ENCODE measurements around the gene BTNL8. TPM values are rescaled to one million over a fixed set of nuclear protein-coding genes. Genes with fewer than 3 reads are reported as not detected.

The BTNL8 gene
- total RNA-seq = not detected in 2 replicates

DNA sequence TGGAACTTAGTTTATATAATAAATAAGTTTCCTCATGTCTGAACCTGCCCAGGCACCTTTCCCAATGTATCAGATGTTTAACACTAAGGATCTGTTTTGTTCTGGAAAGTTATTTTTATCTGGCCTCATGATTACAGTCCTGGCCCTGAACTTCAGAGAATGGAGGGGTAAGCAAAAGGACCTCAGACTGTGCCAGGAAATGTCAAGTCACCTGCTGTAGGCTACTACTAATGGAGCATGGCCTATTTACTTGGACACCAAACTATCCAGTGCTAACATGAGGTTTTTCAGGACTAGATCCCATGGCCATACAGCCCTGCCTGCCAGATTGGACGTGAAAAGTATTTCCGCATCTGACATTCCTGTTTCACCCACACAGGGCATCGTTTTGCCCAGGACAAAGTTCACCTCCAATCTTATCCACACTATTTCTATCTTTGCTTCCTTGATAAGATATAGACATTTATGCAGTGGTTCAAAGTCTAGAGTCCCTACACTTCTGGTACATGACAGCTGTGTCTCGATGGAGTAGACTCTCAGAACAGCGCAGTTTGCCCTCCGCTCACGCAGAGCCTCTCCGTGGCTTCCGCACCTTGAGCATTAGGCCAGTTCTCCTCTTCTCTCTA lies at the start of gene BTNL8:
TSS of gene BTNL8 (plus strand) at position 539 of the 626 bp plus-strand sequence. CDS start 152 bp downstream, outside the sequence.

GRCh38 chr5:180860887-180861822 lies 37.8 kb upstream of the BTNL8 start, which contains the start of gene ZFP62:
TSS of gene ZFP62 (minus strand) at chr5:180861276. CDS start at chr5:180861219, 57 bp downstream.

GRCh38 chr5:180988592-180988991 lies 89.6 kb downstream of the BTNL8 start, which contains the start of gene BTNL3:
TSS of gene BTNL3 (plus strand) at chr5:180988846. CDS start at chr5:180989029, 183 bp downstream.

Small RNA genes lying within 50 kb of the gene (small RNA-seq; reads per million reads assigned to genes)
- gene RF00019 (not detected), gene RPS29P12 (not detected)

Other genes with a start within 250 kb of the BTNL8 start
- 1.3 and 1.9 TPM in 2 replicates for gene FLT4, start 249.6 kb upstream of the BTNL8 start, total RNA-seq
- not detected in 2 replicates for gene OR2Y1, start 159.1 kb upstream of the BTNL8 start, total RNA-seq
- gene MGAT1, start 96.4 kb upstream of the BTNL8 start, total RNA-seq = 88.4 and 104 TPM in 2 replicates
- gene ZFP62, start 37.9 kb upstream of the BTNL8 start, total RNA-seq = 21.3 and 23.3 TPM in 2 replicates
- not detected in 2 replicates for gene BTNL3, start 89.7 kb downstream of the BTNL8 start, total RNA-seq
- gene BTNL9, start 141.1 kb downstream of the BTNL8 start, total RNA-seq = not detected in 2 replicates
- gene OR2V1, start 232.0 kb downstream of the BTNL8 start, total RNA-seq = not detected in 2 replicates
- not detected in 2 replicates for gene OR2V2, start 248.4 kb downstream of the BTNL8 start, total RNA-seq

All from thoracic aorta endothelial cell (primary cell).